PC-9 (cell line): ENCODE data around the gene HYAL4. TPM values are rescaled to one million over a fixed set of nuclear protein-coding genes. Genes with fewer than 3 reads are reported as not detected.

Experiments
- BruUV-seq: library from RNA; stranded (reverse); fragments of 400-500 nt; replicated peaks from 2 replicates; lab custom pipeline; 2021; lab: Mats Ljungman, UMichigan
- CTCF ChIA-PET: fragments of 300-600 bp; sonication (Branson Sonifier 250); formaldehyde crosslinking; loops from one replicate; lab custom pipeline; 2022; ENCODE audit warnings: antibody characterized with exemption; lab: Charles Lee
- POLR2A ChIA-PET: fragments of 300-600 bp; sonication (Branson Sonifier 250); formaldehyde crosslinking; loops from one replicate; lab custom pipeline; 2022; ENCODE audit warnings: antibody characterized with exemption; ENCODE audit not compliant: unreplicated experiment; lab: Charles Lee
- DNase-seq, 2 experiments: peaks; one replicate each; pipeline versions ENCODE4 v3.0.0 to v3.0.0-alpha.2; 2015 to 2022; ENCODE audit warnings: mixed read lengths in 1 of 2
- H2AFZ ChIP-seq: fragments of 200-600 bp; sonication (generic); 2 replicates; pipeline ENCODE4 v1.8.1; 2017; ENCODE audit warnings: antibody characterized with exemption
- H3F3A ChIP-seq: fragments of 200-600 bp; sonication (generic); 2 replicates; pipeline ENCODE4 v1.8.1; 2017; ENCODE audit warnings: antibody characterized with exemption, mild to moderate bottlenecking, low read depth; ENCODE audit not compliant: insufficient read depth
- H3K27ac ChIP-seq: fragments of 200-600 bp; sonication (generic); 2 replicates; pipeline ENCODE4 v1.6.1; 2016; ENCODE audit warnings: mixed run types
- H3K27me3 ChIP-seq: fragments of 200-600 bp; sonication (generic); 2 replicates; pipeline ENCODE4 v1.6.1; 2016; ENCODE audit warnings: low read depth, mixed run types; ENCODE audit not compliant: insufficient read depth
- H3K36me3 ChIP-seq: fragments of 200-600 bp; sonication (generic); 2 replicates; pipeline ENCODE4 v1.6.1; 2016; ENCODE audit warnings: low read depth, mixed run types
- H3K4me1 ChIP-seq: fragments of 200-600 bp; sonication (generic); replicated peaks from 2 replicates; pipeline ENCODE4 v1.6.1; 2016; ENCODE audit warnings: mixed run types; ENCODE audit not compliant: insufficient read depth
- H3K4me2 ChIP-seq: fragments of 200-600 bp; sonication (generic); 2 replicates; pipeline ENCODE4 v1.6.1; 2017; ENCODE audit warnings: mixed run types
- H3K4me3 ChIP-seq: fragments of 200-600 bp; sonication (generic); 2 replicates; pipeline ENCODE4 v1.6.1; 2016; ENCODE audit warnings: mixed run types
- H3K79me2 ChIP-seq: fragments of 200-600 bp; sonication (generic); 2 replicates; pipeline ENCODE4 v1.6.1; 2017; ENCODE audit warnings: low read depth, mixed run types
- H3K9me2 ChIP-seq: fragments of 200-600 bp; sonication (generic); 2 replicates; pipeline ENCODE4 v1.8.1; 2017; ENCODE audit warnings: mild to moderate bottlenecking; ENCODE audit not compliant: insufficient read depth
- H3K9me3 ChIP-seq: fragments of 200-600 bp; sonication (generic); 2 replicates; pipeline ENCODE4 v1.8.1; 2016; ENCODE audit warnings: low read depth; ENCODE audit not compliant: insufficient read depth
- H4K20me1 ChIP-seq: fragments of 200-600 bp; sonication (generic); 2 replicates; pipeline ENCODE4 v1.8.1; 2017; ENCODE audit not compliant: insufficient read depth
- CTCF ChIP-seq: fragments of 200-600 bp; sonication (generic); conservative IDR thresholded peaks from 2 replicates; pipeline ENCODE4 v1.6.1; 2017; ENCODE audit warnings: mixed run types, antibody characterized with exemption, mild to moderate bottlenecking, moderate library complexity
- EZH2 ChIP-seq: fragments of 200-600 bp; sonication (generic); IDR thresholded peaks from 2 replicates; pipeline ENCODE4 v1.8.0; 2017; ENCODE audit warnings: antibody characterized with exemption, low read depth
- intact Hi-C: fragments of 100-400 bp; cut with micrococcal nuclease; formaldehyde crosslinking; loops from one replicate; pipeline ENCODE4 v1.10.0; 2022; ENCODE audit not compliant: unreplicated experiment
- total RNA-seq: library from RNA; stranded (reverse); gene quantifications from 2 replicates; pipeline ENCODE4 v1.2.3, GENCODE V29; 2021

The HYAL4 gene
- total RNA-seq, 1 experiment from 2014 or later: not detected

DNA sequence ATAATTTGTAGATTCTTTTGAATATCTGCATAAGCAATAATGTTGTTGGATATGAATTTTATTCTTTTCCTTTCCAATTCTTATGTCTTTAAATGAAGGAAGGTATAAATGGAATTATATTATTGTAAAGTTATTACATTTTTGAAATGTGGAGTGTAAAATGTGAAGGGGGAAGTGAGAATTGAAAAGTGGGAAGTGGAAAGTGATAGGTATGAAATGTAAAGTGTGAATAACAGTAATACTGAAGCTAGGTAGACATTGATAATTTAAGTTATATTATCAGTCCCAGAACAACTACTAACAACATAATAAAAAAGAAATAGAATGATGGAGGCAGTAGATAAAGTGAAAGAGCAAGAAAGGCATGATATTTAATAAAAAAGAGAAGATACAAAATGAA lies 39.7 kb upstream of the HYAL4 start:
- intact Hi-C loops: no loop called here

DNA sequence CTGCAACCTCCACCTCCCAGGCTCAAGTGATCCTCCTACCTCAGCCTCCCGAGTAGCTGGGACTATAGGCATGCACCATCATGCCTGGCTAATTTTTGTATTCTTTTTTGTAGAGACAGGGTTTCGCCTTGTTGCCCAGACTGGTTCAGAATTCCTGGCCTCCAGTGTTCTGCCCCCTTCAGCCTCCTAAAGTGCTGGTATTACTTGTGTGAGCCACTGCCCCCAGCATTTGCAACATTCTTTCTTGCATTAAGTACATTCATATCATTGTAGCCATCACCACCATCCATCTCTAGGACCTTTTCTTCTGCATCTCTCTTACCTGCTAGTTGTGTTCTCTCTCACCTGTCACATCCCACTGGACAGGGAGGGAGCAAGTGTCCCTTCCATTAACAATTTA lies 35.5 kb upstream of the HYAL4 start:
- H3K36me3 ChIP-seq: no peaks in the 10 kb centered on the region
- no peaks in the 10 kb centered on the region for H3F3A ChIP-seq
- no TSS peak for BruUV-seq
- no peaks in the 10 kb centered on the region for H3K79me2 ChIP-seq
- CTCF ChIA-PET: no interaction called here
- POLR2A ChIA-PET: no interaction called here
- DNase-seq: no peak
- H4K20me1 ChIP-seq: no peaks in the 10 kb centered on the region
- no peak overlapping the region for H3K4me3 ChIP-seq
- no peaks in the 10 kb centered on the region for H3K27me3 ChIP-seq
- H3K9me2 ChIP-seq: no peaks in the 10 kb centered on the region
- no peaks in the 10 kb centered on the region; the same call in 1 of the 2 replicates for H3K9me3 ChIP-seq
- H2AFZ ChIP-seq: no peak overlapping the region
- H3K27ac ChIP-seq: no peak overlapping the region
- no peaks in the 10 kb centered on the region for H3K4me1 ChIP-seq
- TF ChIP-seq EZH2 (no peak), CTCF (no peak)
- H3K4me2 ChIP-seq: no peak overlapping the region
- intact Hi-C loops: no loop called here

More for the DNA sequence above, 39.7 kb upstream of the HYAL4 start:
- DNase-seq: no peak
- Histone ChIP-seq H3K79me2 (no peaks in the 10 kb centered on the region), H2AFZ (no peak overlapping the region), H3K4me1 (no peaks in the 10 kb centered on the region), H3K36me3 (no peaks in the 10 kb centered on the region), H3F3A (no peaks in the 10 kb centered on the region), H4K20me1 (no peaks in the 10 kb centered on the region), H3K27me3 (no peaks in the 10 kb centered on the region), H3K4me3 (no peak overlapping the region), H3K4me2 (no peak overlapping the region), H3K9me2 (no peaks in the 10 kb centered on the region), H3K27ac (no peak overlapping the region), H3K9me3 (no peaks in the 10 kb centered on the region)
- TF ChIP-seq CTCF (no peak), EZH2 (no peak)
- ChIA-PET POLR2A (no interaction called here), CTCF (no interaction called here)
- no TSS peak for BruUV-seq

- Histone ChIP-seq H3K4me3 (no peak overlapping the region), H3K4me2 (no peak overlapping the region), H3F3A (no peaks in the 10 kb centered on the region), H4K20me1 (no peaks in the 10 kb centered on the region), H3K36me3 (no peaks in the 10 kb centered on the region), H3K27ac (no peak overlapping the region), H3K27me3 (no peaks in the 10 kb centered on the region), H3K79me2 (no peaks in the 10 kb centered on the region), H2AFZ (no peak overlapping the region), H3K9me2 (no peaks in the 10 kb centered on the region), H3K9me3 (no peaks in the 10 kb centered on the region; the same call in 1 of the 2 replicates), H3K4me1 (no peaks in the 10 kb centered on the region)
- intact Hi-C loops: no loop called here
- BruUV-seq: no TSS peak
- ChIA-PET POLR2A (no interaction called here), CTCF (no interaction called here)
- TF ChIP-seq CTCF: no peak
- TF ChIP-seq EZH2: no peak
- DNase-seq: no peak
Observed at GRCh38 chr7:123811056-123811455, 33.9 kb upstream of the HYAL4 start.
